ENCODE data around the gene MGAT2.
A peak's percentile ranks its signal among the peaks of the same experiment; 100 is the strongest.

DNA sequence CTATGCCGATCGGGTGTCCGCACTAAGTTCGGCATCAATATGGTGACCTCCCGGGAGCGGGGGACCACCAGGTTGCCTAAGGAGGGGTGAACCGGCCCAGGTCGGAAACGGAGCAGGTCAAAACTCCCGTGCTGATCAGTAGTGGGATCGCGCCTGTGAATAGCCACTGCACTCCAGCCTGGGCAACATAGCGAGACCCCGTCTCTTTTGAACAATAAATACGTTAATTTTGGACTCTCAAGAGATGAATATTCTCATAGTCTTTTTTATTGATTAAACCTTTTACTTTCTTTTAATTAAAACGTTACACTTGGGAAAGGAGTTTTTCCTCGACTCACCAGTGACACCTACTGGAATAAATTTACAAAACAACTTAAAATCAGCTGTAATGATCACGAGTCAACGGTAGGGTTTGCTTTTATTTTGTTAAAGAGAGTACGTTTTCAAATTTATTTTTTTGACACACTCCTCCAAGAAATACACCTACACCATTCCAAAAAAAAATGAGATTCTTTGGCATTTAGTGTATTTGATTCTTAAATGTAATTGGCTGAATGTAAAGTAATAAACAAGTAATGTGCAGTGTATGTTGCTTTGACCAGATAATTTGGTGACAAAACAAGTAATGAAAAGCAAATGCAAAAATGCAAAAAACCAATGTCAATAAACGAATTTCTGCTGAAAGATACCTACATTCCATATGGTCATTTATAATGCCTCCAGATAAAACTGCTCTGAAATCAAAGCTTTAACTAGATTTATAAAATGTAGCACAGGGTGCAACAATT, 33.7 kb upstream of the MGAT2 start:
- no peak for TF ChIP-seq POLR2A (IDR thresholded peaks at IDR 0.05)
- TF ChIP-seq, protein P1, sequence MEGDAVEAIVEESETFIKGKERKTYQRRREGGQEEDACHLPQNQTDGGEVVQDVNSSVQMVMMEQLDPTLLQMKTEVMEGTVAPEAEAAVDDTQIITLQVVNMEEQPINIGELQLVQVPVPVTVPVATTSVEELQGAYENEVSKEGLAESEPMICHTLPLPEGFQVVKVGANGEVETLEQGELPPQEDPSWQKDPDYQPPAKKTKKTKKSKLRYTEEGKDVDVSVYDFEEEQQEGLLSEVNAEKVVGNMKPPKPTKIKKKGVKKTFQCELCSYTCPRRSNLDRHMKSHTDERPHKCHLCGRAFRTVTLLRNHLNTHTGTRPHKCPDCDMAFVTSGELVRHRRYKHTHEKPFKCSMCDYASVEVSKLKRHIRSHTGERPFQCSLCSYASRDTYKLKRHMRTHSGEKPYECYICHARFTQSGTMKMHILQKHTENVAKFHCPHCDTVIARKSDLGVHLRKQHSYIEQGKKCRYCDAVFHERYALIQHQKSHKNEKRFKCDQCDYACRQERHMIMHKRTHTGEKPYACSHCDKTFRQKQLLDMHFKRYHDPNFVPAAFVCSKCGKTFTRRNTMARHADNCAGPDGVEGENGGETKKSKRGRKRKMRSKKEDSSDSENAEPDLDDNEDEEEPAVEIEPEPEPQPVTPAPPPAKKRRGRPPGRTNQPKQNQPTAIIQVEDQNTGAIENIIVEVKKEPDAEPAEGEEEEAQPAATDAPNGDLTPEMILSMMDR (IDR thresholded peaks at IDR 0.05) = peak; percentile 79 to 90 (median 83)
